Epithelial cell of proximal tubule (primary cell): ENCODE data around the gene GMPR2. TPM values are rescaled to one million over a fixed set of nuclear protein-coding genes. Genes with fewer than 3 reads are reported as not detected.
A peak's percentile ranks its signal among the peaks of the same experiment; 100 is the strongest.
"Not testable (repeated sequence)": the region's sequence is repeated elsewhere in the genome, so short reads cannot be mapped to it uniquely, and the experiment has no call there.

Experiments
- DNase-seq: peaks from one replicate; pipeline ENCODE4 v3.0.0-alpha.2; 2011; ENCODE audit warnings: low read depth
- H3K4me3 ChIP-seq: 2 replicates; pipeline ENCODE4 v1.5.1; 2011; ENCODE audit warnings: low read depth, mild to moderate bottlenecking, low read length
- total RNA-seq: library from RNA; depleted of rRNA; stranded (reverse); fragments of >200 nt; gene quantifications from 2 replicates; pipeline ENCODE4 v1.2.3, GENCODE V29; 2015
- TF ChIP-seq, protein P1 (sequence below): conservative IDR thresholded peaks from 2 replicates; pipeline ENCODE4 v1.5.1; 2012; ENCODE audit warnings: low read depth, mild to moderate bottlenecking, low read length

Gene GMPR2
- total RNA-seq, 1 donor from 2014 or later: 136 TPM

DNA sequence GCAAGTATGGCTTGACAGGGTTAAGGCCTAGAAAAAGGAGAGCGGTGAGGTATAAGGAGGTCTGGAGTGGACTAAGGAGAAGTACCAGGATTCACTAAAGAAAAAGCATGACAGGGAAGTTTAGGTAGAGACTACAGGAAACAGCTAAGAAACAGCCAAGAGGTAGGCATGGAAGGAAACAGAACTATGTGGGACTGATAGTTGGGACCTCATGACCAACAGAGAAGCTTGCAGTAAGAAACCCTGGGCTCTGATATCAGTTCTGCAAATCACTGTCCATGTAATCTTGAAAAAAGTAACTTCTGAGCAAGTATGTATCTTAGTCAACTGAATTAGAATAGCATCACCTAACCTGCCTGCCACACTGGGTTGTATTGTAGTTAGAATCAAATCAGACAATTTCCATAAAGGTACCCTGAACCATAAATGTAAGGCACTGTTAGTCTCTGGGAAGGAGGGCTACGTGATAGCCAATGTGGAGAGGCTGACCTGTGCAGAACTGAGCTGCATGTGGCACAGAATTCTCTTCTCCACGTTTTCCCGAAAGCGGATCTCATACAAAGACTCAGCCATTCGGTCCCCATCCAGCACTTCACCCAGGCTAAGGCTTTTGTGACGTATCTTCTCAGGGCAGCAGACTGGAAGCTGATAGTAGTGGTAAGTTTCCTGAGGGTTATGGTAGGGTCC is 38.4 kb upstream of the GMPR2 start:
- TF ChIP-seq, protein P1, sequence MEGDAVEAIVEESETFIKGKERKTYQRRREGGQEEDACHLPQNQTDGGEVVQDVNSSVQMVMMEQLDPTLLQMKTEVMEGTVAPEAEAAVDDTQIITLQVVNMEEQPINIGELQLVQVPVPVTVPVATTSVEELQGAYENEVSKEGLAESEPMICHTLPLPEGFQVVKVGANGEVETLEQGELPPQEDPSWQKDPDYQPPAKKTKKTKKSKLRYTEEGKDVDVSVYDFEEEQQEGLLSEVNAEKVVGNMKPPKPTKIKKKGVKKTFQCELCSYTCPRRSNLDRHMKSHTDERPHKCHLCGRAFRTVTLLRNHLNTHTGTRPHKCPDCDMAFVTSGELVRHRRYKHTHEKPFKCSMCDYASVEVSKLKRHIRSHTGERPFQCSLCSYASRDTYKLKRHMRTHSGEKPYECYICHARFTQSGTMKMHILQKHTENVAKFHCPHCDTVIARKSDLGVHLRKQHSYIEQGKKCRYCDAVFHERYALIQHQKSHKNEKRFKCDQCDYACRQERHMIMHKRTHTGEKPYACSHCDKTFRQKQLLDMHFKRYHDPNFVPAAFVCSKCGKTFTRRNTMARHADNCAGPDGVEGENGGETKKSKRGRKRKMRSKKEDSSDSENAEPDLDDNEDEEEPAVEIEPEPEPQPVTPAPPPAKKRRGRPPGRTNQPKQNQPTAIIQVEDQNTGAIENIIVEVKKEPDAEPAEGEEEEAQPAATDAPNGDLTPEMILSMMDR: no peak
- no peak for DNase-seq
- H3K4me3 ChIP-seq: peak overlapping the region; percentile 74

DNA sequence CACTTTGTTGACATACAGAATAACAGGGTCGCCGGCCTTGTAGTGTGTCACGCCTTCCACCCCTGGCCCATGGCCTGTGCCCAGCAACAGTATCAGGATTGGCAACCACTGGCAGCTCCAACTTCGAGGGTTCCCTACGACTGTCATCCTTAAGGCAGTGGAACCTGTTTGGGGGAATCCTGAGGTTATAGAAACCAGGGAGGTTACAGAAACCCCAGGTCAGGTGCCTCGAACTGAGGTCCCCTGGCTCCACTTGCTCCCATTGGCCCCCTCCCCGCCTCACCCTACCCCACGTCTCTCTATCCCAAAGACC is 37.9 kb upstream of the GMPR2 start:
- no peak for DNase-seq
- TF ChIP-seq, protein P1: no peak
- H3K4me3 ChIP-seq: peak overlapping the region; percentile 74

DNA sequence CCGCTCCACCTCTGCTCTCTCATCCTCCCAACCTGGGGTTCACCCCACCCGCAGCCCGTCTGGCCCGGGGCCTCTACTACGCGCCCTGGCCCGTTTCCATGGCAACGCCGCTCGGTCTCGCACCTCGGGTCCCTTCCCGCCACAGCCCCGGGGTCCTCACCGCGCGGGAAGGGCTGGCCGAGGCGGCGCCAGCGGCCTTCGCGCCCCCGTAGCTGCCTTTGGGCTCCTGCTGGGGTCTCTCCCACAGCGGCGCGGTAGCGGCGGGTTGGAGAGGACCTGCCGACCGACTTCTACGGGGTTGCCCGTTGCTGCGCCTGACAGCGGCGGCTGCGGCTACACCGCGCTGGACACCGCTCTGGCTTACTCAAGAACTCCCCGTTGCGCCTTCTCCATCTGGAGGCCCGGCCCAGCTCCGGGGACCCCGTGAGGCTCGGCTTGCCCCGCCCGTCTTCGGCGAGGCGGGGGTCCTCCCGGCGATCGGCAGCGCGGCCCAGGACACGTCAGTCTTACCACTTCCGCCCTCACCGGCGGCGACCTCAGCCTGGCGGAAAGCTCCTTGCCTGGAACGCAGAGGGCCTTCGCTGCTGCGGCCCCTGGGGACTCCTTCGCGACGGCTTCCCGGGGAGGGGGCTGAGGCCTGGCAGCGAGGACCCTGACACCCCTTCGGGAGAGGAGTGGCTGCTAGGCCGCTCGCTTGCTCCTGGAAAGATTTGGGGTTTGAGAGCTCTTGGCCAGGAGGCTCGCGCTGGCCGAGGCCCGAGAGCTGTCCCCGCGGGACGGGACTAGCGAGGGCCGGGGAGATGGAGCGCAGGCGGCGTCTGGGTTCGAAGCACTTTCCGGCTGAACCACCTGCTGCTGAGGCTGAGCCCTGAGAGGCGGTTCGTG is 37.3 kb upstream of the GMPR2 start, which contains the start of gene TM9SF1:
Gene TM9SF1 (minus strand): TSS at position 256 of the 885 bp plus-strand sequence. CDS start 422 bp downstream, outside the sequence.
- TF ChIP-seq, protein P1: no peak
- peak within 1 kb of the TSS; percentile 74 for H3K4me3 ChIP-seq
- no peak for DNase-seq

DNA sequence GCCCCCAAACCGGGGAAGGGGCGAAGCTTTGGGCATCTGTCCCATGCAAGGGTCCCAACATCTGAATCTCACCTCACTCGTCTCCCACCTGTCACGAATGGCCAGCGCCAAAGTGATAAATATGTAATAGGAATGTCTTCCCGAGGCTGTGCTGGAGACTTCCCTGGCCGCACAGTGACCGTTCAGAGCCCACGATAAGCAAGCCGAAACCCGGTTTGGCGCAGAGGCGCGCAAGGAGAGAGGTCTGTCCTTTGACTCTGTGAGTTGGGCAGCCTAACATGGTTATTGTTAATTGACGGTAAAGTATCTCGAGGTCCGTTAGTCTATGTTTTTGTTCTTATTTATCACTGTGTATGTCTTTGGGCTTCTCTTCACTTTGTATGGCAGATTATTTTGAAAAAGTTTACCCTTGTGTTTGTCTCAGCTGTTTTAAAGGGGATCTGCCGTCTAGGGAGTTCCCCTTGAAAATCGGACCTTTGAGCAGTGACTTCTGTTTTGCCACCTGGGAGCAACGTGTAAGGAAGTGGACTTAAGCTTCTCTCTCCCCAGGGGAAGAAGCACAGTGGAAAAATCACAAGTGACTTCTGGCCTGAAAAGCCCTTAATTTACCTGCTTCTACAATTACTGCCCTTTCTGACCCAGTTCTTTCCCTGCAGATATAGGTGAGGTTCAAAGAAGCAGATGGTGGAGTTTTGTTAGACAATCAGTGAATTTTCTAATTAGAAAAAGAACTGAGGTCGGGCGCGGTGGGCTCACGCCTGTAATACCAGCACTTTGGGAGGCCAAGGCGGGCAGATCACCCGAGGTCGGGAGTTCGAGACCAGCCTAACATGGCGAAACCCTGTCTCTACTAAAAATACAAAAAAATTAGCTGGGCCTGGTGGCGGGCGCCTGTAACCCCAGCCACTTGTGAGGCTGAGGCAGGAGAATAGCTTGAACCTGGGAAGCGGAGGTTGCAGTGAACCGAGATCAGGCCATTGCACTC is 36.4 kb upstream of the GMPR2 start:
- peak overlapping the region; percentile 74 for H3K4me3 ChIP-seq
- DNase-seq: no peak
- TF ChIP-seq, protein P1: no peak

DNA sequence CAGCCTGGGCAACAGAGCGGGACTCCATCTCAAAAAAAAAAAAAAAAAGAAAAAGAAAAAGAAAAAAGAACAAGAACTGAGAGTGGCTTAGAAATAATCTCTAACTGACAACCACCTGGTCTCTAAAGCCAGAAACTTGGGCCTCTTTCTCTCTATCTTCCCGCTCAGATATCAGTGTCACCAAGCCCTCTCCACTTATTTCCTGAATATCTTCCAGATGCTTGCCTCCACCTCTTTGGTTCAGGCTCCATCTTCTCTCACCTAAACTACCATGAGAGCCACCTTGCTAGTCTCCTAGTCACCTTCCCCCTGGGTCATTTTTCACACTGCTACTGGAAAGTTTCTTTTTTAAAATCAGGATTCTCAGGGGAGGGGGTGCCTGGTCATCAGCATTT is 35.7 kb upstream of the GMPR2 start:
- TF ChIP-seq, protein P1: no peak
- no peak for DNase-seq
- H3K4me3 ChIP-seq: peak overlapping the region; percentile 74

DNA sequence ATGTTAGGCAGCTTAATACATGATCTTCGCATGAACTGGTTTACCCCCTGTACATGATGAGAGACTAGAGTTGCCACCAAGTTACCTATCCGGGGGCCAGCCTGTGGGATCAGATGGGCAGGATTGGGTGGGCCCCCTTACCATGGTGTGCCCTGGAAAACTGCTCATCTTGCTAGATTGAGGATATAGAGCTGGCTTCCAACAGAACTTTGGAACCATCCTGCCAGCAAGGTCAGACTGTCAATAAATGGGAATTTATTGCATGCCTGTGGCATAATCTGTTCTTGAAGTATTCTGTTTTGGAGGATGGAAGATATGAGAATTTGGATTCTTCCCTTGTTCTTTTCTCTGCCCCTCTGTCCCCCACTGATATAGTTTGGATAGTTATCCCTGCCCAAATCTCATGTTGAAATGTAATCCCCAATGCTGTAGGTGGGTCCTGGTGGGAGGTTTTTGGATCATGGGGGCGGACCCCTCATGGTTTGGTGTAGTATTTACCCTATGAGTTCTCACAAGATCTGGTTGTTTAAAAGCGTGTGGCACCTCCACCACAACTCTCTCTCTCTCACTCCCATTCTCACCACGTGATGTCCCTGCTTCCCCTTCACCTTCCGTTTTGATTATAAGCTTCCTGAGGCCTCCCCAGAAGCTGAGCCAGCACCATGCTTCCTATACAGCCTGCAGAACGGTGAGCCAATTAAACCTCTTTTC is 33.8 kb upstream of the GMPR2 start:
- no peak overlapping the region for H3K4me3 ChIP-seq
- TF ChIP-seq, protein P1: no peak
- DNase-seq: no peak

DNA sequence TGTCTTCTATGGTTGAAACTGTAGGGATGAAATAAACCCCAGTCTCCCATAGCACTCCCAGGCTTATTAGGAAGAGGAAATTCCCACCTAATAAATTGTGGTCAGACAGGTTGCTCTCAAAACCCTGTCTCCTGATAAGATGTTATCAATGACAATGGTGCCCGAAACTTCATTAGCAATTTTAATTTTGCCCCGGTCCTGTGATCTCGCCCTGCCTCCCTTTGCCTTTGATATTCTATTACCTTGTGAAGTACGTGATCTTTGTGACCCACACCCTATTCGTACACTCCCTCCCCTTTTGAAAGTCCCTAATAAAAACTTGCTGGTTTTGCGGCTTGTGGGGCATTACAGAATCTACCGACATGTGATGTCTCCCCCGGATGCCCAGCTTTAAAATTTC is 30.2 kb upstream of the GMPR2 start:
- not testable (repeated sequence) for H3K4me3 ChIP-seq, DNase-seq

DNA sequence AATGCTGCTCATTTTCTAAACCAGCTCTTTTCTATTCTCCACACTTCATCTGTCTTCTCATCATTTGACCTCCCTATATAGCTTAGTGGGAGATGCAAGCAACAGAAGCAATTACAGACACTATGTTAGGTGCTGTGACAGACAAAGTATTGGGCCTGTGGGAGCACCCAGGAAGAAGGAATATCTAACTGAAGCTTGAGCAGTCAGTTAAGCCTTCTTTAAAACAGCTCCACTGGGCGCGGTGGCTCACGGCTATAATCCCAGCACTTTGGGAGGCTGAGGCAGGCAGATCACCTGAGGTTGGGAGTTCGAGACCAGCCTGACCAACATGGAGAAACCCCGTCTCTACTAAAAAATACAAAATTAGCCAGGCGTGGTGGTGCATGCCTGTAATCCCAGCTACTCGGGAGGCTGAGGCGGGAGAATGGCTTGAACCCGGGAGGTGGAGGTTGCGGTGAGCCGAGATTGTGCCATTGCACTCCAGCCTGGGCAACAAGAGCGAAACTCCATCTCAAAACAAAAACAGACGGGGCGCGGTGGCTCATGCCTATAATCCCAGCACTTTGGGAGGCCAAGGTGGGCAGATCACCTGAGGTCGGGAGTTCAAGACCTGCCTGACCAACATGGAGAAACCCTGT is 29.4 kb upstream of the GMPR2 start:
- DNase-seq, H3K4me3 ChIP-seq: not testable (repeated sequence)
